ENCODE measurements around the gene PLD5.

Gene PLD5

GRCh38 chr1:242525769-242526168, 1.3 kb upstream of the PLD5 start:
- no peak for TF ChIP-seq CTCF (conservative IDR thresholded peaks at IDR 0.05; ENCODE audit: low read length)
- no peak for DNase-seq (ENCODE audit: low read depth)
- H3K4me3 ChIP-seq (ENCODE audit: low read length): no peak overlapping the region

- no peak for TF ChIP-seq CTCF (conservative IDR thresholded peaks at IDR 0.05; ENCODE audit: low read length)
- no peak for DNase-seq (ENCODE audit: low read depth)
- H3K4me3 ChIP-seq (ENCODE audit: low read length): peak overlapping the region; percentile 34; the same call in 1 of the 2 replicates
These were observed 844 bp upstream of the PLD5 start for GRCh38 chr1:242525360-242525722.

GRCh38 chr1:242523719-242524570, 552 bp downstream of the PLD5 start:
- TF ChIP-seq CTCF (conservative IDR thresholded peaks at IDR 0.05; ENCODE audit: low read length): no peak
- DNase-seq (ENCODE audit: low read depth): peak; percentile 7
- H3K4me3 ChIP-seq (ENCODE audit: low read length): peak overlapping the region; percentile 29; the same call in 1 of the 2 replicates

GRCh38 chr1:242522996-242523718, 1.3 kb downstream of the PLD5 start:
- TF ChIP-seq CTCF (conservative IDR thresholded peaks at IDR 0.05; ENCODE audit: low read length): no peak
- DNase-seq (ENCODE audit: low read depth): no peak
- no peak overlapping the region for H3K4me3 ChIP-seq (ENCODE audit: low read length)

GRCh38 chr1:242522304-242522945, 2.1 kb downstream of the PLD5 start:
- no peak overlapping the region for H3K4me3 ChIP-seq (ENCODE audit: low read length)
- TF ChIP-seq CTCF (conservative IDR thresholded peaks at IDR 0.05; ENCODE audit: low read length): no peak

GRCh38 chr1:242515555-242515954, 8.9 kb downstream of the PLD5 start:
- DNase-seq (ENCODE audit: low read depth): no peak
- no peak for TF ChIP-seq CTCF (conservative IDR thresholded peaks at IDR 0.05; ENCODE audit: low read length)
- no peak overlapping the region for H3K4me3 ChIP-seq (ENCODE audit: low read length)

More at GRCh38 chr1:242522304-242522945, 2.1 kb downstream of the PLD5 start:
- no peak for DNase-seq (ENCODE audit: low read depth)
